HG03439 (cell line): Measurements from ENCODE around the gene MPZL1.
"Not testable (repeated sequence)": the region's sequence is repeated elsewhere in the genome, so short reads cannot be mapped to it uniquely, and the experiment has no call there.

Source experiments
- ATAC-seq: cut with Tn5 transposase; IDR thresholded peaks from one replicate; pipeline ENCODE4 v1.9.1; 2021; ENCODE audit warnings: mild to moderate bottlenecking, moderate library complexity; ENCODE audit not compliant: unreplicated experiment

The MPZL1 gene

GRCh38 chr1:167806235-167806634 lies 84.5 kb downstream of the MPZL1 start:
- not testable (repeated sequence) for ATAC-seq

- not testable (repeated sequence) for ATAC-seq
Observed at GRCh38 chr1:167806676-167807075, 84.9 kb downstream of the MPZL1 start.

- no peak for ATAC-seq
Observed at GRCh38 chr1:167808104-167808503, 86.3 kb downstream of the MPZL1 start.

- no peak for ATAC-seq
Observed at GRCh38 chr1:167808690-167809089, 86.9 kb downstream of the MPZL1 start.

GRCh38 chr1:167812972-167813371 lies 91.2 kb downstream of the MPZL1 start:
- no peak for ATAC-seq

GRCh38 chr1:167815650-167816049 lies 93.9 kb downstream of the MPZL1 start:
- ATAC-seq, result no peak

GRCh38 chr1:167819849-167820683 lies 98.3 kb downstream of the MPZL1 start:
- ATAC-seq, result no peak

GRCh38 chr1:167820684-167821355 lies 99.0 kb downstream of the MPZL1 start:
- ATAC-seq, result no peak

- no peak for ATAC-seq
Observed at GRCh38 chr1:167821356-167821685, 99.5 kb downstream of the MPZL1 start.

GRCh38 chr1:167821969-167822685 lies 100.3 kb downstream of the MPZL1 start:
- no peak for ATAC-seq

GRCh38 chr1:167824163-167824794 lies 102.5 kb downstream of the MPZL1 start:
- ATAC-seq, result no peak

GRCh38 chr1:167825419-167826079 lies 103.8 kb downstream of the MPZL1 start:
- no peak for ATAC-seq

GRCh38 chr1:167826127-167826526 lies 104.3 kb downstream of the MPZL1 start:
- ATAC-seq, result no peak

- ATAC-seq, result no peak
Observed at GRCh38 chr1:167829868-167830267, 108.1 kb downstream of the MPZL1 start.

GRCh38 chr1:167830668-167831067 lies 108.9 kb downstream of the MPZL1 start:
- ATAC-seq, result not testable (repeated sequence)

GRCh38 chr1:167832693-167833092 lies 110.9 kb downstream of the MPZL1 start:
- no peak for ATAC-seq

- ATAC-seq, result no peak
Observed at GRCh38 chr1:167833904-167834303, 112.1 kb downstream of the MPZL1 start.

GRCh38 chr1:167836197-167836596 lies 114.4 kb downstream of the MPZL1 start:
- no peak for ATAC-seq

- no peak for ATAC-seq
Observed at GRCh38 chr1:167837326-167837725, 115.5 kb downstream of the MPZL1 start.

GRCh38 chr1:167839009-167839408 lies 117.2 kb downstream of the MPZL1 start:
- no peak for ATAC-seq
